ENCODE results near the gene CTSW. TPM values are rescaled to one million over a fixed set of nuclear protein-coding genes. Genes with fewer than 3 reads are reported as not detected.

The CTSW gene
- total RNA-seq, 4 donors from 2014 or later = 0.62 to 3.6 TPM; not detected in 2

GRCh38 chr11:65894034-65894591 lies 14.5 kb downstream of the CTSW start:
- H3K9me3 ChIP-seq = no peaks in the 10 kb centered on the region
- no peak overlapping the region for H3K4me3 ChIP-seq
- peak in 1 of 2 donors; percentile 39 for DNase-seq
- H3K36me3 ChIP-seq = no peaks in the 10 kb centered on the region
- peak overlapping the region; percentile 96 to 97 for H3K27ac ChIP-seq
- peaks cover 0 to 12% of the 10 kb centered on the region in 2 donors for H3K4me1 ChIP-seq
- TF ChIP-seq POLR2A (IDR thresholded peaks at IDR 0.05) (no peak), CTCF (IDR thresholded peaks at IDR 0.05) (no peak)
- intact Hi-C loops (cut with DNase I; ENCODE audit: low total_unique reads) = no loop called here
- H3K27me3 ChIP-seq = peaks cover 0 to 5% of the 10 kb centered on the region in 2 donors

GRCh38 chr11:65895482-65895981 lies 15.9 kb downstream of the CTSW start:
- Histone ChIP-seq H3K27me3 (peaks cover 0 to 17% of the 10 kb centered on the region in 2 donors), H3K9me3 (no peaks in the 10 kb centered on the region), H3K4me3 (no peak overlapping the region), H3K36me3 (no peaks in the 10 kb centered on the region), H3K27ac (no peak overlapping the region), H3K4me1 (peaks cover 7 to 17% of the 10 kb centered on the region in 2 donors)
- TF ChIP-seq CTCF (IDR thresholded peaks at IDR 0.05) (no peak), POLR2A (IDR thresholded peaks at IDR 0.05) (no peak)
- intact Hi-C loops (cut with DNase I; ENCODE audit: low total_unique reads) = no loop called here
- DNase-seq = no peak

- peaks cover 0 to 17% of the 10 kb centered on the region in 2 donors for H3K27me3 ChIP-seq
- peaks cover 7 to 17% of the 10 kb centered on the region in 2 donors for H3K4me1 ChIP-seq
- no peak overlapping the region for H3K4me3 ChIP-seq
- no peaks in the 10 kb centered on the region for H3K36me3 ChIP-seq
- H3K27ac ChIP-seq = no peak overlapping the region
- DNase-seq = peak in 1 of 2 donors; percentile 16
- no peak for TF ChIP-seq CTCF (IDR thresholded peaks at IDR 0.05)
- TF ChIP-seq POLR2A (IDR thresholded peaks at IDR 0.05) = no peak
- H3K9me3 ChIP-seq = no peaks in the 10 kb centered on the region
- intact Hi-C loops (cut with DNase I; ENCODE audit: low total_unique reads) = no loop called here
Observed at GRCh38 chr11:65896034-65896999, 16.7 kb downstream of the CTSW start.

- Histone ChIP-seq H3K36me3 (no peaks in the 10 kb centered on the region), H3K27me3 (peaks cover 0 to 17% of the 10 kb centered on the region in 2 donors), H3K27ac (no peak overlapping the region), H3K9me3 (no peaks in the 10 kb centered on the region), H3K4me3 (no peak overlapping the region), H3K4me1 (peaks cover 7 to 16% of the 10 kb centered on the region in 2 donors)
- intact Hi-C loops (cut with DNase I; ENCODE audit: low total_unique reads) = no loop called here
- no peak for TF ChIP-seq CTCF (IDR thresholded peaks at IDR 0.05)
- no peak for DNase-seq
Observed at GRCh38 chr11:65897020-65897471, 17.4 kb downstream of the CTSW start.
